Bone marrow (tissue), 2 donors: ENCODE results near the gene RASL10B.
A peak's percentile ranks its signal among the peaks of the same experiment; 100 is the strongest.
"Not testable (repeated sequence)": the region's sequence is repeated elsewhere in the genome, so short reads cannot be mapped to it uniquely, and the experiment has no call there.

Source experiments
- DNase-seq, 2 donors: peaks; one replicate each; lab custom pipeline; 2025; lab: John Stamatoyannopoulos, UW

Gene RASL10B

DNA sequence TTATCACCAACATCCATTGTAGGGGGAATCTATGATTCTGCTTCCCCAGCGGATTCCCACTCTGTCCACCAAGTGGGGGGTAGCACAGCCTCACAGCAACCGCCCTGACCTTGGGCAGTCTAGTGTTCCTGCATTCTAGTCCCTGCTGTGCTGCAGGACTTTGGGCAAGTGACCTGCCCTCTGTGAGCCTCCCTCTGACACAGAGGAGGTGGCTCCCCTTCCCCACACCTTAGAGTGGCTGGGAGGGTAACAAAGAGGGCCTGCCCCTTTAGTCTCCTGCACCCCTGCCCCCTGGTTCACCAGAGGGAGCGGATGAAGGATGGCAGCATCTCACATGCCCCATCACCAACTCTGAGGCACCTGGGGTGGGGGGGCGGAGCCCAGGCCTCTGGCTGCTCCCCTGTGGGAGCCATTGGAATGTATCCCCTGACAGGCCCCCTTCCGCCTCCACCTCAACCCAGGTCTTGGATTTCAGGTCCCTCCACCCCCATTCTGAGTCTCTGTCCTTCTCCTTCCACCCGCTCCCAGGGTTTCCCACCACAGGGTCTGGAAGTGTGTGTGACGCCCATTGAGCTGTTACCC lies 11.5 kb downstream of the RASL10B start:
- no peak for DNase-seq

GRCh38 chr17:35743626-35744328 lies 12.3 kb downstream of the RASL10B start:
- peak in 1 of 2 donors; percentile 6 for DNase-seq

DNA sequence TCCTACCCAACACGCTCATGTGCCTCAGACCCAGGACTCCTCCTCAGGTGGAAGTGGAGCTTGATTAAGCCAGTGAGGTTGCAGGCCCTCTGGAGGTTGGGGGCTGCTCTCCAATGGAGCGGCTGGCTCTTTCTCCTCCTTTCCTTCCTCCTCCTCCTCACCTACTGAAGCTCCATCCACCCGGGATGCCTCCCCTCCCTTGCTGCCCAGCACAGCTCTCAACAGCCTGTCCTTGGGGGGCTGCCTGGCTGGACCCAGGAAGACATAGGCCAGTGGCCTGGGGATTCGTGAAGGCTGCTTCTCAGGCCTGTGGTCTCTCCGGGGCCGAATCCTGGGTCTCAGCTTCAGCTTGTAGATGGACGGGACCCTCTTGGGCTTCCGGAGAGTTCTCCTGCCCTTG lies 13.4 kb downstream of the RASL10B start:
- no peak for DNase-seq

DNA sequence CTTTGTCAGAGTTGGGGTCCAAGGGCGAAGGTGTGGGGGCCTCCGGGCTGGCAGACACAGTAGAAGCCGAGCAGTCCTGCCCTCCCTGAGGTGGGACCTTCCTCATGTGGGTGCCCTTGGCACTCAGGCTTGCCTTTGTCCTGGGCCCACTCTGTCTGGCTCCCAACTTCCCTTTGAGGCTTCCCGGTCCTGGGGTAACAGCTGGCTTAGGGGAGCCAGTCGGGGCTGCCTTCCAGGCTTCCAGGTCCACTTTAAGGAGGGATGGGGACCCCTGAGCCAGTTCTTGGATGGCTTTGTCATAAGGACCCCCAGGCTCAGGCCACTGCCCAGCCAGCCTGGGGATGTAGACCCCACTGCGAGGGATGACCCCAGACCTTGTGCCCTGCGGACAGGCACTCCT lies 13.8 kb downstream of the RASL10B start:
- DNase-seq = no peak

GRCh38 chr17:35745749-35746320 lies 14.4 kb downstream of the RASL10B start:
- DNase-seq = no peak

DNA sequence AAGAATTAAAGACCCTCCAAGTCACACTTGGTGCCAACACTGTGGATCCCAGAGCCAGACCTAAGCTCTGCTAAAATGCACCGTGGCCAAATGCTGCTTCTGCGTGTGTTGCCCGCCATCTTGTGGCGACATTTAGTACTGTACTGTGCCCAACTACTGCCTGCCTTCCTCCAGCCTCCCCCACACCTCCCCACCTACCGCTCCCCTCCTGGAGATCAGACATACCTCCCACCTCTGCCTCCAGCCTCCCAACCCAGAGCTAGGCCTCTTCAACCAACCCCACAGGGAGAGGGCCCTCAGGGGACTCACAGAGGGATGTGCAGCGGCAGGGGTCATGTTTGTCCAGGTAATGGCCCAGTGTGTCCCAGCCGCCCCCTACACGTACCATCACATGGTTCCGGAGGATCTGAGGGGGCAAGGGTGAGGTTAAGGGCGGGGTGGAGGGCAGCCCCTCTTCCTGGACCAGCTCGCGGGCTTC lies 16.1 kb downstream of the RASL10B start:
- DNase-seq = peak; percentile 28 to 67

DNA sequence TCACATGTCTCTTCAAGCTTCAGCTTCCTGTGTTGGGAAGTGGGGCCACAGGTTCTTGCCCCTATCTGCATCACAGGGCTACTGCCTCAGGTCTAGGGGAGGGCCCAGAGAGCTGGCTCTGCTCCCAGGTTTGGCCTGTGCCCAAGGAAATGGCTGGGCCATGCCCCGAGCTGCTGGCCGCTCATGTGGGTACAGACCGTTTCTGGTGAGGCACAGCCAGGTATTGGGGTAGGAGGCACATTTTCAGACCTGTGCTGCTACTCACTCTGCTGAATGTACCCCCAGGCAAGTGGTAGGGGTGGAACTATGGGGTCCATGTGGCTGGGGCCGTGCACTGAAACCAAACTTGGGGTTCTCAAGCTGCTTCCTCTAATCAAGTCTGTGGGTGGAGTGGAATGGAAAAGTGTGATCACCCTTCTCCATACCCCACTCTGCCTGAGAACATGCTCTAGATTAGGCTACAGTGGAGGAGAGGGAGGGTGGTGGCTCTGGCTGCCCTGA lies 17.0 kb downstream of the RASL10B start:
- no peak for DNase-seq

DNA sequence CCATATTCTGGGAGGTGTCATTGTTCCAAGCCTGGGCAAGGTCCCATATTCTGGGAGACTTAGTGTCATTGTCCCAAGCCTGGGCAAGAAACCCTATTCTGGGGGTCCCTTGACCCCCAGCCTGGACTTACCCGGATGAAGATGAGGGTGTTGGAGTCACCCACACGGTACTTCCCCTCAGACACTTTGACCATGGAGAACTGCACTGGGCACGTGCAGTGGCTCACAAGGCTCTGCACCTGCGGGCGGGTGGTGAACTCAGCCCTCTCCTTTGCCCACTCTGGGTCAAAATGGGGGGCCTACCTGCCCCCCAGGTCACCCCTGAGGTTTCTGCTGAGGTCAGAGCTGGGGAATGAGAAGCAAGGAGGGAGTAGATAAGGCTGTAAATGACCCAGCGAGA lies 17.5 kb downstream of the RASL10B start:
- DNase-seq = no peak

DNA sequence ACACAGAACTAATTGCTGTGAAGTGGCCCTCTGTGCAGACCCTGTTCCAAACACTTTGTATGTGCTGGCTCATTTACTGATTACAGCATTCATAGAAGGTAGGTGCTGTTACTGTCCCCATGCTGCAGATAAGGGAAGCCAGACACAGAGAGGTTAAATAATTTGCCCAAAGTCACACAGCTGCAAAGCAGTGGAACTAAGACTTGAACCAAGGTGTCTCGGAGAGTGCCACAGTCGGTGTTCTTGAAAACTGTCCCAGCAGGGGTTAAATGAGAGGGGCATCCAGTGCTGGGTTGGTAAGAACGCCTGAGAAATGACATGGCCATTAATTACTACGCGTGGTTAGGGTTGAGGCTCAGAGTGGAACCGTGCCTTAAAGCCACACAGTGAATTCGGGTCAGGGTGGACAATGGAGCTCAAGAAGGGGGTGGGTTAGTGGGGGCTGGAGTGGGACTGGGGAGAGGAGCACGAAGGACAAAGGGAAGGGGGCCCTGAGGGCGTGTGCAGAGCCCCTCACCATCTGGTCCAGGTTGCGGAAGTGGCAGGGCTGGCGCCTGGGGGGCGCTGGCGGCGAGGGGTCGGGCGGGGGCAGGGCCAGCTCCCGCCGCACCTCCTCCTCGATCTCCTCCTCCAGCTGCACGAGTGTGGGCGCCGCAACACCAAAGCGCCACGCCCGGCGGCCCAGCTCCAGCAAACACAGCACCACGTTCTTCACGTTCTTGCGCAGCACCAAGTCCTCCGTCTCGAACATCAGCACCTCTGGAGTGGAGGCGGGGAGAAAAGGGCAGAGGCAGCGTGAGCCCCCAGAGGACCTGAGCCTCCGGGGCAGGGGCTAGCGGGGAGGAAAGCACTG lies 18.3 kb downstream of the RASL10B start:
- DNase-seq = no peak

- no peak for DNase-seq
These were observed 19.3 kb downstream of the RASL10B start for GRCh38 chr17:35750526-35751395.

DNA sequence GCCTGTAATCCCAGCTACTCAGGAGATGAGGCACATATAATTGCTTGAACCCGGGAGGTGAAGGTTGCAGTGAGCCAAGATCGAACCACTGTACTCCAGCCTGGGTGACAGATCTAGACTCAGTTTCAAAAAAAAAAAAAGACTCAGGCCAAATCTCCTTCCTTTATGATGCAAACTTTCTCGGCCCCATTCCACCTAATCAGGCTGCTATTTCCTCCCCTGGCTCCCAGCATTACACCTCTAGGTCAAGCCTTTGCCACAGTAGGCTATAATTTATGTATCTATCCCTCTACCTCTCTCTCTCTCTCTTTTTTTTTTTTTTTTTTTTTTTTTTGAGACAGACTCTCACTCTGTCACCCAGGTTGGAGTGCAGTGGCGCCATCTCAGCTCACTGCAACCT lies 20.1 kb downstream of the RASL10B start:
- not testable (repeated sequence) for DNase-seq

DNA sequence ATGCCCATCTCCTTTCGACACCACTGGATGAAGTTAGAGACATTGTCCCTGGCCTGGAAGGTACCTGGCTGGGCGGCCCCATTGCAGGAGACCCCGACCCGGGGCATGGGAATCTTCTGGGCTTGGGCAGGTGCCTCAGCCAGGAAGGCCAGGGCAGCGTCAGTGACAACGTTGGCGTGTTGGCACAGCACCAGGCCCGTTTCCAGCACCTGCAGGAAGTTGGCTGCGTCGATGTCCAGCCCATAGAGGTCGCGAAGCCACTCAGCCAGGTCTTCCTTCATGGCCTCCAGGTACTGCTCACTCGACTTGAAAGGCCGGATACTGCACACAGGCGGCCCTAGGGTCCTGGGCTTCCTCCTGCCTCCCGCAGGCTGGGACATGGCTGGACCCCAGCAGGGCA lies 21.0 kb downstream of the RASL10B start:
- DNase-seq = no peak

DNA sequence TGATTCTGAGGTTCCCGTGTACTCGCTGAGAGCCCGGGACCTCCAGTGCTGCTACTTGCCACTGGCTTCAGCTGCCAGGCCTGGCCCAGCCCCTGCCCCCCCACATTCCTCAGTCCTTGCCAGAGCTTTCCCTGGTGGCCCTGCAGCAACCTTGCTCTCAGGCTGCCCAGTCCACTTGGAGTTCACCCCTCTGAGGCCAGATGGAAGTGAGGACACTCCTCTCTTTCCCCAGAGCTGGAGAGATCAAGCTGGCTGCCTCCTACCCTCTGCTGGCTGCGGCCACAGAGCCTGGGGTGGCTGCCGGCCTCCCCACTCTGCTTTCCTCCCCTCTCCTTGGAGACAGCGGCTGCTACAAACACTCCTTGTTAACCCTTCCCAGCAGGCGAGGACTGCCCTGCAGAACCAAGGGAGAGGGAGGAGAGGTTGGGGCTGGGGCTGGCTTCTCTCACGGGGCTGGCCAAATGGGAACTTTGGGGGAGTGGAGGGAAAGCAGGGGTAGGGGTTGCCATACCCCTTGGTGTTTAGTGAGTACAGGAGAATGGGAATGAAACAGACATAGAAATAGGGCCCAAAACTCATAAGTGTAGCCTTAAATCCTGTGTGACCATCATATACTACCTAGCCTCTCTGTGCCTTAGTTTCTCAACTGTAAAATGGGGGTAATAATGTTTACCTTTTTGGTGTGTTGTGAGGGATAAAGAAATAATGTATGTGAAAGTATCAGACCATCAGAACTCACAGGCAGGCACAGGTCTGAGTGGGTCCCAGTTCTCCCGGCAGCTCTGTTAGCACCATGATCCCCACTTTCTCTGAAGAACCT lies 21.7 kb downstream of the RASL10B start, which contains the start of gene GAS2L2:
Gene GAS2L2 (minus strand): TSS at position 295 of the 820 bp plus-strand sequence. CDS start 389 bp downstream, outside the sequence.
- no peak for DNase-seq

DNA sequence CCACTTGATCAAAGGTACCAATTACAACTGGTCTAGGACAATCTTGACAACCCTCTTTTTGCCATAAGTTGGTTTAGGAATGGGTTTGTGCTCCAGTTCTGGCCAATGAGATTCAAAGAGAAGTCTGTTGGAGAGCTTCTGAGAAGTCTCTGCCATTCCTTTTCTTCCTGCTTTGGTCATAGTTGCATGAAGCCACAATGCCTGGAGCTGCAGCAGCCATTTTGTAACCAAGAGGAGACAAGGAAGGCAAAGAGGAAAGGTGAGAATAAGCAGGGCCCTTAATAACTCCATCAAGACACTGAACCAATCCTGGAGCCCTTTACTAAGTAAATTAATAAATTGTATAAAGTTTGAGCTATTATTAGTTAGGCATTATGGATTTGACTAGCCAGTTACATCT lies 25.8 kb downstream of the RASL10B start:
- DNase-seq = no peak

- no peak for DNase-seq
These were observed 29.1 kb downstream of the RASL10B start, which contains the start of gene C17orf50 for GRCh38 chr17:35760587-35760986. TSS of gene C17orf50 (plus strand) at chr17:35760887. CDS start at chr17:35760942, 55 bp downstream.

DNA sequence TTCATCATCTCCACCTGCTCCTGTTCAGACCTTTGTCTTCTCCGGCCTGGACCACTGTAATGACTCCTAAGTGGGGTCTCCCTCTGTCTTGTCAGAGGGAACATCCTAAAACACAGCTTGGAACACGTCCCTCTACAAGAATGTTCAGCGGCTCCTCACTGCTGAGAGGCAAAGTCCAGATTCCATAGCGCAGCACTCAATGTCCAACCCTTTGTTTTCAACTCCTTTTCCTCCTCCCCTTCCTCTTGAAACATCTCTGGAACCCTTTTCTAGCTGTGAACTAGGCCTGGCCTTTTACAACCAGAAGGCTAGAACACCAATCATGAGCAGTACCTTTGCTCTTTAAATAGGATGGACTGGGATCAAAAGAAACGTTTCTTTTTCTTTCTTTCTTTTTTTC lies 30.2 kb downstream of the RASL10B start:
- no peak for DNase-seq

DNA sequence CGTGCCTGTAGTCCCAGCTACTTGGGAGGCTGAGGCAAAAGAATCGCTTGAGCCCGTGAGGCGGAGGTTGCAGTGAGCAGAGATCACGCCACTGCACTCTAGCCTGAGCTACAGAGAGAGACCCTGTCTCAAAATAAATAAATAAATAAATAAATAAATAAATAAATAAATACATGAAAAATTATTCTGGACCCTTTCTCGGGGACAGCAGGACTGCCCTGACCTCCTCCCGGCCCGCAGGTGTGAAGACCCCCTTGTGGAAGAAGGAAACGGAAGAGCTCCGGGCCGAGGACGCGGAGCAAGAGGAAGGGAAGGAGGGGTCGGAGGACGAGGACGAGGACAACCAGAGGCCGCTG lies 32.3 kb downstream of the RASL10B start:
- DNase-seq = no peak

- DNase-seq = peak; percentile 49 to 86
These were observed 32.9 kb downstream of the RASL10B start for GRCh38 chr17:35764123-35764991.

- no peak for DNase-seq
These were observed 33.8 kb downstream of the RASL10B start for GRCh38 chr17:35765086-35765710.
